ENCODE results near the gene EXOC6B. TPM values are rescaled to one million over a fixed set of nuclear protein-coding genes. Genes with fewer than 3 reads are reported as not detected.
A peak's percentile ranks its signal among the peaks of the same experiment; 100 is the strongest.

The EXOC6B gene
- total and polyA plus RNA-seq, 2 of the 8 experiments (the other 6 are each of a cell fraction or from before 2014, with no cell fraction given): 13.5 to 33.0 TPM

DNA sequence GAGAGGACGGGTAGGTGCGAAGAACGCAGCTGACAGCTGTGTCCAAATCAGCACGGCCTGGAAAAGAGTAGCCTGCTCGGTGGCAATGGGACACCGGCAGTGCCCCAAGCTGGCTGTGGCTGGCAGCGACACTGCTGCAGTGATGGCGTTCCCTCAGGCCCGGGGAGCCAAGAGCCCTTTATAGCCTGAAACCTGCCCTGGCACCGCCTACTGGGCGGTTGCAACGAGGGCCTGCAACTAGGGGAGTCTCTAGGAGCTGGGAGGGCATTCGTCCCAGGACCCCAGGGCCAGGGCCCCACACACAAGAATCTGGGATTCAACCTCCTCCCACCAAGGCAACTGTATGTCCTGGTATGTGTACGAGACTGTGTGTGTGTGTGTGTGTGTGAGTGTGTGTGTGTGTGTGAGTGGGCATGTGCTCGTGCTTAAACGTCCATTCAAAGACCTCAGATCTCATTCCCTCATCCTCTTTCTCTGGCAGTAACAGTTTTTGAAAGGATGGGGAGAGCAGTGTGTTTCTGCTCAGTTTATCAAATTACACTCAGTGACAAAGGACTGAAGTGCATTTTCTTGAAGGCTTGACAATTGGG lies 671.4 kb downstream of the EXOC6B start:
- FAIRE-seq (no peak), DNase-seq (ENCODE audit: low read depth in 1 of 2, low spot score in 2 of 2) (peak in 1 of 2 experiments; percentile 47)
- Histone ChIP-seq H2BK12ac (ENCODE audit: low read depth, low read length) (no peak overlapping the region), H2AK5ac (ENCODE audit: low read depth, low read length) (no peak overlapping the region), H4K8ac (ENCODE audit: extremely low read depth, insufficient read depth, low read length) (no peak overlapping the region), H3K4me1 (replicated peaks in 1 of 4; ENCODE audit: control insufficient read depth in 3 of 4, insufficient read depth in 4 of 4, low read length in 3 of 4) (peaks cover 0 to 12% (median 6%) of the 10 kb centered on the region in 4 experiments; a peak in 5 of 7 replicates), H2BK20ac (ENCODE audit: low read length) (no peak overlapping the region), H3K4me2 (ENCODE audit: insufficient read depth in 1 of 2, low read depth in 2 of 2, low read length in 2 of 2) (no peak overlapping the region), H3K36me3 (ENCODE audit: control insufficient read depth in 2 of 4, insufficient read depth in 4 of 4, low read length in 3 of 4) (no peaks in the 10 kb centered on the region), H3K14ac (ENCODE audit: insufficient read length) (no peak overlapping the region), H4K20me1 (replicated peaks in 1 of 2; ENCODE audit: control insufficient read depth in 1 of 2, insufficient read depth in 2 of 2, low read length in 2 of 2) (peaks cover 0 to 5% of the 10 kb centered on the region in 2 experiments), H3K23me2 (ENCODE audit: low read depth, low read length) (peaks cover 8% of the 10 kb centered on the region), H2BK120ac (replicated peaks; ENCODE audit: low read depth, low read length) (no peak overlapping the region), H3K4ac (replicated peaks; ENCODE audit: insufficient read length, low read depth, low read length) (no peak overlapping the region), H3K18ac (ENCODE audit: extremely low read depth, low read length) (no peak overlapping the region), H3K56ac (replicated peaks; ENCODE audit: insufficient read length, low read depth, low read length) (no peak overlapping the region), H2BK15ac (ENCODE audit: low read length) (no peak overlapping the region), H4K5ac (ENCODE audit: insufficient read length, low read depth, low read length) (no peak overlapping the region), H2AFZ (ENCODE audit: low read length) (no peak overlapping the region), H4K91ac (replicated peaks; ENCODE audit: insufficient read length, low read length) (no peak overlapping the region), H3K79me1 (ENCODE audit: low read depth, low read length) (no peaks in the 10 kb centered on the region), H3K23ac (ENCODE audit: insufficient read length) (no peak overlapping the region), H3K9ac (replicated peaks in 1 of 4; ENCODE audit: extremely low read depth in 1 of 4, low read depth in 3 of 4, low read length in 3 of 4) (no peak overlapping the region), H3K4me3 (ENCODE audit: extremely low read depth in 1 of 4, insufficient read depth in 2 of 4, low read depth in 3 of 4, low read length in 4 of 4) (no peak overlapping the region), H3K79me2 (ENCODE audit: control insufficient read depth in 1 of 2, insufficient read depth in 2 of 2, low read length in 2 of 2) (no peaks in the 10 kb centered on the region), H2BK5ac (ENCODE audit: low read depth, low read length) (no peak overlapping the region), H3K9me3 (ENCODE audit: insufficient read depth in 2 of 2, low read depth in 1 of 2, low read length in 1 of 2) (no peaks in the 10 kb centered on the region), H3K27me3 (replicated peaks in 1 of 4; ENCODE audit: control insufficient read depth in 3 of 4, extremely low read depth in 1 of 4, insufficient read depth in 3 of 4, low read length in 3 of 4) (peaks cover 12 to 24% (median 23%) of the 10 kb centered on the region in 4 experiments), H3K27ac (ENCODE audit: low read depth, low read length) (no peak overlapping the region)
- ChIA-PET CTCF (ENCODE audit: partially characterized antibody) (interaction anchor here (1.1 to 1.6 kb wide), 6 partner anchors 14 to 352 kb away, joined by 3 to 8 read pairs (median 4); no protein-coding TSS in a partner anchor), POLR2A (ENCODE audit: partially characterized antibody) (no interaction called here)
- TF ChIP-seq TCF12 (IDR thresholded peaks at IDR 0.05; ENCODE audit: low read depth, low read length) (no peak), TBP (IDR thresholded peaks at IDR 0.05; ENCODE audit: low read depth, low read length) (no peak), PHF8 (conservative IDR thresholded peaks at IDR 0.05; ENCODE audit: low read depth, low read length) (no peak), ASH2L (IDR thresholded peaks at IDR 0.05; ENCODE audit: low read length) (no peak), EZH2 (IDR thresholded peaks at IDR 0.05; ENCODE audit: low read depth, low read length, severe bottlenecking) (no peak), POLR2AphosphoS5 (IDR thresholded peaks at IDR 0.05; ENCODE audit: low read depth, low read length) (no peak)
- TF ChIP-seq, protein P1, sequence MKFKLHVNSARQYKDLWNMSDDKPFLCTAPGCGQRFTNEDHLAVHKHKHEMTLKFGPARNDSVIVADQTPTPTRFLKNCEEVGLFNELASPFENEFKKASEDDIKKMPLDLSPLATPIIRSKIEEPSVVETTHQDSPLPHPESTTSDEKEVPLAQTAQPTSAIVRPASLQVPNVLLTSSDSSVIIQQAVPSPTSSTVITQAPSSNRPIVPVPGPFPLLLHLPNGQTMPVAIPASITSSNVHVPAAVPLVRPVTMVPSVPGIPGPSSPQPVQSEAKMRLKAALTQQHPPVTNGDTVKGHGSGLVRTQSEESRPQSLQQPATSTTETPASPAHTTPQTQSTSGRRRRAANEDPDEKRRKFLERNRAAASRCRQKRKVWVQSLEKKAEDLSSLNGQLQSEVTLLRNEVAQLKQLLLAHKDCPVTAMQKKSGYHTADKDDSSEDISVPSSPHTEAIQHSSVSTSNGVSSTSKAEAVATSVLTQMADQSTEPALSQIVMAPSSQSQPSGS (IDR thresholded peaks at IDR 0.05; ENCODE audit: low read length): no peak
- 75% methylated on average over 15 of the region's 16 CpGs; no CpG with 5 or more reads in 1 of the 2 experiments for WGBS, 2 experiments (ENCODE audit: extremely low coverage in 1 of 2, insufficient coverage in 1 of 2, insufficient read length in 1 of 2, insufficient replicate concordance in 2 of 2, low coverage in 1 of 2, low lambda C conversion rate in 2 of 2, missing lambda C conversion rate in 1 of 2)
